Coronary artery (tissue), 2 donors: ENCODE measurements around the gene BEST1.

Experiments used
- DNase-seq: peaks from one replicate; pipeline ENCODE4 v3.0.0-alpha.2; 2017; ENCODE audit warnings: low spot score
- H3K27ac ChIP-seq, 2 donors: fragments of 200-600 bp; sonication (generic); one replicate each; pipeline ENCODE4 v1.5.1; 2016 to 2019
- H3K4me3 ChIP-seq: fragments of 200-600 bp; sonication (generic); 2 replicates; pipeline ENCODE4 v1.5.1; 2016; ENCODE audit warnings: mild to moderate bottlenecking, moderate library complexity
- CTCF ChIP-seq: fragments of 200-600 bp; sonication (generic); IDR thresholded peaks from one replicate; pipeline ENCODE4 v1.5.1; 2019; ENCODE audit warnings: antibody characterized with exemption

BEST1 gene

GRCh38 chr11:61966734-61967115 is 16.6 kb downstream of the BEST1 start:
- H3K27ac ChIP-seq, result peak overlapping the region; percentile 100
- no peak for DNase-seq
- H3K4me3 ChIP-seq, result peak overlapping the region; percentile 98
- no peak for TF ChIP-seq CTCF

GRCh38 chr11:61967116-61967923 is 17.2 kb downstream of the BEST1 start, which contains the start of gene FTH1:
TSS of gene FTH1 (minus strand) at chr11:61967634. CDS start at chr11:61967425, 209 bp downstream.
- peak within 1 kb of the TSS; percentile 98 for H3K4me3 ChIP-seq
- peak; percentile 95 for DNase-seq
- no peak for TF ChIP-seq CTCF

DNA sequence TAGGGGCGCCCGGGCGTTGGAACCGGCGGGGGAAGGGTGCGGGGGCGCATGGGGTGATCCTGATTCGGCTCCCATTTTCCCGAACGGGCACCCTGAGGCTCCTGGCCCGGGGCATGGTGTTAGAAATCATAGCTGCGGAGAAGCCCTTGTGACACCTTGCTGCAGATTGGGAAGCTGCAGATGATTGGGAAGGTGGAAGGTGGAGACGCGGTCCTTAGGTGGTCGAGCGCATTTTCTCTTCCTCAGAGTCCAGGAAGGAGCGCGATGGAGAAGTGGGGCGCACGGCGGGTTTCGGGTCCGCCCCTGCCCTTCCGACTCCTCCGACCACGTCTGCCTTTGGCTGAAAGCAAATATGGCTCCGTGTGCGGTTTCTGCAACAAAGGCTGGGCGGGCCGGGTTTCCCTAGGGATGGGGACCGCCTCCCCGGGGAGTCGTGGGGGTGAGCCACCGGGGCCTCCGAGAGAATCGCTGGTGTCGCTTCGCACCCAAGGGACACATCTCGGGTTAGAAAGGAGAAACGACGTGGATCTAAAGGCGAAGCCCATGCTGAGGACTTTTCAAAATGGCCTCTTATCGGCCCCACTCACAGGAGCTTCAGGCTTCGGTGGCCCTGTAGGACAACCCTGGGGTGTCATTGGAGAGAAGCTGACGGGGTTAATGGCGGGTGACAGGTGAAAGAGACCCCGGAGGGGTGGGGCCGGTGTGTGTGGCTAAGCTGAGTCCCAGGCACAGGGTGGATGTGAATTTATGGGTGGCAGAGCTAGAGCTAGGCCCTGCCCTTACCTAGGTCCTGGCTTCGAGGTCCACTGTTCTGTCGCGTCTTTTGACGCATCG is 18.0 kb downstream of the BEST1 start:
- H3K4me3 ChIP-seq, result peak overlapping the region; percentile 98
- peak overlapping the region; percentile 100 for H3K27ac ChIP-seq
- DNase-seq, result no peak
- no peak for TF ChIP-seq CTCF

More at GRCh38 chr11:61967116-61967923, 17.2 kb downstream of the BEST1 start, which contains the start of gene FTH1:
- H3K27ac ChIP-seq, result peak within 1 kb of the TSS; percentile 100

- no peak for TF ChIP-seq CTCF
- no peak for DNase-seq
- H3K4me3 ChIP-seq, result peak overlapping the region; percentile 98
- H3K27ac ChIP-seq, result peak overlapping the region; percentile 100
Observed at GRCh38 chr11:61968758-61969390, 18.7 kb downstream of the BEST1 start.

GRCh38 chr11:61969391-61969758 is 19.2 kb downstream of the BEST1 start:
- no peak for DNase-seq
- TF ChIP-seq CTCF, result no peak
- H3K4me3 ChIP-seq, result peak overlapping the region; percentile 98
- peak overlapping the region; percentile 100 for H3K27ac ChIP-seq

- Histone ChIP-seq H3K4me3 (peak overlapping the region; percentile 47), H3K27ac (peak overlapping the region; percentile 98 to 100)
- TF ChIP-seq CTCF, result no peak
- DNase-seq, result no peak
Observed at GRCh38 chr11:61969838-61970662, 19.9 kb downstream of the BEST1 start.
